Neural crest cell (in vitro differentiated cells): ENCODE measurements around the gene ULBP3. TPM values are rescaled to one million over a fixed set of nuclear protein-coding genes. Genes with fewer than 3 reads are reported as not detected.

ENCODE experiments used
- DNase-seq: peaks from one replicate; pipeline ENCODE4 v3.0.0; 2021; ENCODE audit warnings: low read depth, mixed read lengths, low spot score
- H3K27ac Mint-ChIP-seq: one replicate; pipeline ENCODE4 v1.8.0; 2021; ENCODE audit warnings: mild to moderate bottlenecking, mixed read lengths; ENCODE audit not compliant: unreplicated experiment
- H3K27me3 Mint-ChIP-seq: 2 replicates; pipeline ENCODE4 v1.8.0; 2021; ENCODE audit warnings: low read depth, mild to moderate bottlenecking, mixed read lengths
- H3K36me3 Mint-ChIP-seq: 2 replicates; pipeline ENCODE4 v1.8.0; 2021; ENCODE audit warnings: low read depth, mild to moderate bottlenecking, mixed read lengths
- H3K4me1 Mint-ChIP-seq: 2 replicates; pipeline ENCODE4 v1.8.0; 2021; ENCODE audit warnings: mixed read lengths
- H3K4me3 Mint-ChIP-seq: one replicate; pipeline ENCODE4 v1.8.0; 2021; ENCODE audit warnings: mild to moderate bottlenecking, mixed read lengths
- H3K9me3 Mint-ChIP-seq: 2 replicates; pipeline ENCODE4 v1.8.0; 2021; ENCODE audit warnings: mixed read lengths
- CTCF ChIP-seq: fragments of 200-600 bp; sonication (generic); conservative IDR thresholded peaks from 2 replicates; pipeline ENCODE4 v1.5.0; 2021; ENCODE audit warnings: antibody characterized with exemption, mild to moderate bottlenecking
- total RNA-seq: library from RNA; stranded (reverse); gene quantifications from 2 replicates; pipeline ENCODE4 v1.2.1, GENCODE V29; 2021

Gene ULBP3
- total RNA-seq, 1 donor from 2014 or later, result 17.5 TPM

GRCh38 chr6:150112233-150112632 is 43.3 kb upstream of the ULBP3 start:
- no peak overlapping the region for H3K4me3 Mint-ChIP-seq
- peaks cover 4% of the 10 kb centered on the region for H3K4me1 Mint-ChIP-seq
- no peak overlapping the region for H3K27ac Mint-ChIP-seq
- no peak for DNase-seq
- peaks cover 5% of the 10 kb centered on the region for H3K9me3 Mint-ChIP-seq
- peaks cover 7% of the 10 kb centered on the region for H3K36me3 Mint-ChIP-seq
- TF ChIP-seq CTCF, result no peak
- no peaks in the 10 kb centered on the region for H3K27me3 Mint-ChIP-seq

GRCh38 chr6:150102750-150103270 is 33.9 kb upstream of the ULBP3 start:
- Mint-ChIP-seq H3K36me3 (peaks cover 2% of the 10 kb centered on the region), H3K4me1 (no peaks in the 10 kb centered on the region), H3K9me3 (peaks cover 3% of the 10 kb centered on the region), H3K27me3 (no peaks in the 10 kb centered on the region), H3K27ac (no peak overlapping the region), H3K4me3 (no peak overlapping the region)
- no peak for TF ChIP-seq CTCF
- DNase-seq, result no peak

GRCh38 chr6:150100745-150101144 is 31.8 kb upstream of the ULBP3 start:
- no peaks in the 10 kb centered on the region for H3K27me3 Mint-ChIP-seq
- H3K4me3 Mint-ChIP-seq, result no peak overlapping the region
- H3K36me3 Mint-ChIP-seq, result no peaks in the 10 kb centered on the region
- no peak for DNase-seq
- TF ChIP-seq CTCF, result no peak
- H3K9me3 Mint-ChIP-seq, result peaks cover 3% of the 10 kb centered on the region
- H3K4me1 Mint-ChIP-seq, result no peaks in the 10 kb centered on the region
- no peak overlapping the region for H3K27ac Mint-ChIP-seq

GRCh38 chr6:150099953-150100352 is 31.0 kb upstream of the ULBP3 start:
- H3K4me3 Mint-ChIP-seq, result no peak overlapping the region
- DNase-seq, result no peak
- H3K27ac Mint-ChIP-seq, result no peak overlapping the region
- no peak for TF ChIP-seq CTCF
- H3K9me3 Mint-ChIP-seq, result peaks cover 3% of the 10 kb centered on the region
- no peaks in the 10 kb centered on the region for H3K36me3 Mint-ChIP-seq
- H3K4me1 Mint-ChIP-seq, result no peaks in the 10 kb centered on the region
- H3K27me3 Mint-ChIP-seq, result no peaks in the 10 kb centered on the region

- Mint-ChIP-seq H3K36me3 (no peaks in the 10 kb centered on the region), H3K4me3 (no peak overlapping the region), H3K27me3 (no peaks in the 10 kb centered on the region), H3K9me3 (peaks cover 3% of the 10 kb centered on the region), H3K4me1 (no peaks in the 10 kb centered on the region), H3K27ac (no peak overlapping the region)
- no peak for TF ChIP-seq CTCF
- DNase-seq, result no peak
These were observed 30.6 kb upstream of the ULBP3 start for GRCh38 chr6:150099546-150099945.

GRCh38 chr6:150098155-150098554 is 29.2 kb upstream of the ULBP3 start:
- peaks cover 9% of the 10 kb centered on the region for H3K4me1 Mint-ChIP-seq
- no peaks in the 10 kb centered on the region for H3K36me3 Mint-ChIP-seq
- no peaks in the 10 kb centered on the region for H3K27me3 Mint-ChIP-seq
- H3K4me3 Mint-ChIP-seq, result no peak overlapping the region
- DNase-seq, result no peak
- peaks cover 3% of the 10 kb centered on the region for H3K9me3 Mint-ChIP-seq
- TF ChIP-seq CTCF, result no peak
- no peak overlapping the region for H3K27ac Mint-ChIP-seq
